ENCODE data around the gene TIE1.

DNA sequence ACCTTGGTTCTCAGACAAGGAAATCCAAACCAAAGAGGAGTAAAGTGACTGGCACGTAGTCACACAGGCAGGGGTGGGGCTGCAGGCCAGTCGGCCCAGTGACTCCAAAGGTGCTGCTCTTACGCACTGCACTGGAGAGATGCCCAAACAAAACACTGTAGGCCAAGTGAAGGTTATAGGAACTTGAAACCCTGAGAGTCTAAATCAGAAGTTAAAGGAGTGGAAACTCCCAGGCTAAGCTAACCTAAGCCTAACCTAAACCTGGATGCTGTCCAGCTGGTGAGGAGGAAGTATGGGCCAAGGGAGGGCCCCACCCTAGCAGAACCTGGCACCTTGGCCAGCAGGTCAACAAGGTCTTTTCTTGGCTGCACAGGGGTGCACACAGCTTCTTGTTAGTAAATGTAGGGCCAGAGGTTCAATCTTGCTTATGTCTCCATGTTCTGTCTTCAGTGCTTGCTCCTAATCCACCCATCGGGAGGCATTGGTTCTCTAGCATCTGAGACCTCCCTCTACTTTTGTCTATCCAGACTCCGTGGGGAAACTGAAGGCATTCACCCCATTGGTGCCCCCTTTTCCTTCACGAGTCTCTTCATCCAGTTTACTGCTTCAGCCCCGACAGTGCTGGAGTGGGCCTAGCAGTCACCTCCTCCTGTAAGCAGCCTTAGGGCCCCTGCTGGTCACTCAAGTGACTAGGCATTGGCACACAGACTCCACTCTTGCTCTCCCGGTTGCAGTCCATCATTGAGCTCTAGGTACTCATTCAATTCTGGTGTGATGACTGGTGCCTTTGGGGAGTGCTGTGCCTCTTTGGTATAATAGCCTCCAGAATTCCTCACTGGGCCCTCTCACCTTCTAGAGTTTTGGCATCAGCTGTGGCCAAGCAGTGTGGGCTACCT is 43.9 kb upstream of the TIE1 start:
- no peak for TF ChIP-seq EZH2phosphoT487 (IDR thresholded peaks at IDR 0.05; ENCODE audit: insufficient read depth, low read depth)
- no peak for TF ChIP-seq EZH2 (IDR thresholded peaks at IDR 0.05; ENCODE audit: insufficient read depth, poor library complexity, severe bottlenecking)
